Endothelial cell of umbilical vein (primary cell): ENCODE data around the gene EMP3. TPM values are rescaled to one million over a fixed set of nuclear protein-coding genes. Genes with fewer than 3 reads are reported as not detected.

Experiments used
- Bru-seq: library from RNA; stranded (reverse); fragments of 400-500 nt; gene quantifications from one replicate; lab custom pipeline; 2021; lab: Mats Ljungman, UMichigan
- BruChase-seq, 2 experiments: library from RNA; stranded (reverse); fragments of 400-500 nt; gene quantifications; one replicate each; lab custom pipeline; 2021; lab: Mats Ljungman, UMichigan
- BruUV-seq: library from RNA; stranded (reverse); fragments of 400-500 nt; replicated peaks from 2 replicates; lab custom pipeline; 2021; lab: Mats Ljungman, UMichigan
- CTCF ChIA-PET: fragments of 300-600, 350-600 bp; sonication (Branson Sonifier 250); formaldehyde crosslinking; loops from one replicate; lab custom pipeline; 2021; ENCODE audit warnings: antibody characterized with exemption, inconsistent platforms; lab: Charles Lee
- POLR2A ChIA-PET: fragments of 300-600, 350-600 bp; sonication (Branson Sonifier 250); formaldehyde crosslinking; loops from one replicate; lab custom pipeline; 2021; ENCODE audit warnings: antibody characterized with exemption, inconsistent platforms; lab: Charles Lee
- DNase-seq: peaks from one replicate; pipeline ENCODE4 v3.0.0-alpha.2; 2011; ENCODE audit warnings: low read depth, low spot score
- FAIRE-seq: peaks from 2 replicates; lab custom pipeline; 2011; peaks lifted over from hg19 to GRCh38; lab: Jason Lieb, UNC
- H2AFZ ChIP-seq: 2 replicates; pipeline ENCODE4 v1.6.0; 2012; ENCODE audit warnings: low read depth, low read length, control low read depth, inconsistent platforms
- H3K27ac ChIP-seq: 2 replicates; pipeline ENCODE4 v1.5.1; 2011; ENCODE audit warnings: low read depth, mild to moderate bottlenecking, control low read depth, low read length, moderate library complexity; ENCODE audit not compliant: insufficient read depth
- H3K27me3 ChIP-seq, 2 experiments: 2 replicates each; pipeline versions ENCODE4 v1.6.0 to v1.6.1; 2011; ENCODE audit warnings: low read length in 2 of 2, mixed read lengths in 1 of 2; ENCODE audit not compliant: control insufficient read depth in 2 of 2, insufficient read depth in 2 of 2
- H3K36me3 ChIP-seq, 2 experiments: 2 replicates in 1 of 2; 3 replicates in 1 of 2; pipeline ENCODE4 v1.5.1; 2011; ENCODE audit warnings: low read length in 2 of 2, mild to moderate bottlenecking in 1 of 2, moderate library complexity in 1 of 2; ENCODE audit not compliant: control insufficient read depth in 2 of 2, insufficient read depth in 2 of 2; ENCODE audit errors: extremely low read depth in 1 of 2
- H3K4me1 ChIP-seq: 3 replicates; pipeline ENCODE4 v1.5.1; 2011; ENCODE audit warnings: mild to moderate bottlenecking, low read length; ENCODE audit not compliant: control insufficient read depth, insufficient read depth; ENCODE audit errors: extremely low read depth
- H3K4me2 ChIP-seq: 2 replicates; pipeline ENCODE4 v1.6.1; 2011; ENCODE audit warnings: low read length, control low read depth, mixed read lengths; ENCODE audit not compliant: insufficient read depth
- H3K4me3 ChIP-seq, 3 experiments: fragments of 200-600 bp in 1 of 3; sonication (generic), shearing (Covaris generic) in 1 of 3; replicated peaks in 1 of 3; 2 replicates each; pipeline ENCODE4 v1.5.1; 2011 to 2016; ENCODE audit warnings: control low read depth in 3 of 3, low read length in 3 of 3, mild to moderate bottlenecking in 2 of 3, inconsistent platforms in 1 of 3, low read depth in 1 of 3, moderate library complexity in 1 of 3; ENCODE audit not compliant: insufficient read depth in 1 of 3
- H3K79me2 ChIP-seq: 2 replicates; pipeline ENCODE4 v1.6.0; 2012; ENCODE audit warnings: low read length, inconsistent platforms; ENCODE audit not compliant: control insufficient read depth, insufficient read depth
- H3K9ac ChIP-seq: replicated peaks from 2 replicates; pipeline ENCODE3; 2011; ENCODE audit warnings: low read length, control low read depth; ENCODE audit not compliant: insufficient read depth; ENCODE audit errors: extremely low read depth
- H3K9me1 ChIP-seq: replicated peaks from 3 replicates; pipeline ENCODE4 v1.6.0; 2011; ENCODE audit warnings: mild to moderate bottlenecking, low read length; ENCODE audit not compliant: control insufficient read depth, insufficient read depth; ENCODE audit errors: extremely low read depth
- H3K9me3 ChIP-seq: replicated peaks from 2 replicates; pipeline ENCODE4 v1.5.1; 2012; ENCODE audit warnings: low read length, inconsistent platforms; ENCODE audit not compliant: control insufficient read depth, insufficient read depth
- H4K20me1 ChIP-seq: replicated peaks from 2 replicates; pipeline ENCODE3; 2011; ENCODE audit warnings: mild to moderate bottlenecking, low read length; ENCODE audit not compliant: control insufficient read depth, insufficient read depth; ENCODE audit errors: extremely low read depth
- EZH2 ChIP-seq: IDR thresholded peaks from 2 replicates; pipeline ENCODE4 v1.6.1; 2012; ENCODE audit warnings: borderline replicate concordance, low read depth, mild to moderate bottlenecking, moderate library complexity, low read length, inconsistent platforms; ENCODE audit not compliant: severe bottlenecking
- GATA2 ChIP-seq: IDR thresholded peaks from 2 replicates; pipeline ENCODE4 v1.7.0; 2011; ENCODE audit warnings: low read depth, mild to moderate bottlenecking, moderate library complexity, mixed read lengths, low read length; ENCODE audit not compliant: insufficient read length, insufficient read depth
- MYC ChIP-seq: IDR thresholded peaks from one replicate; pipeline ENCODE4 v1.6.1; 2011; ENCODE audit warnings: mild to moderate bottlenecking, low read depth, low read length
- POLR2A ChIP-seq: IDR thresholded peaks from 2 replicates; pipeline ENCODE4 v1.6.1; 2012; ENCODE audit warnings: low read depth, mild to moderate bottlenecking, control low read depth, low read length
- POLR2AphosphoS5 ChIP-seq: IDR thresholded peaks from 2 replicates; pipeline ENCODE4 v1.6.1; 2012; ENCODE audit warnings: low read depth, mild to moderate bottlenecking, control low read depth, low read length, moderate library complexity; ENCODE audit not compliant: insufficient read depth
- dilution Hi-C: fragments of 300-500 bp; cut with MboI; formaldehyde crosslinking; loops from one replicate; pipeline ENCODE4 v1.15.0; 2019; ENCODE audit warnings: low sequenced_read_pairs; ENCODE audit not compliant: extremely low pct_ligation_motif_present
- intact Hi-C: fragments of 100-400 bp; cut with micrococcal nuclease; formaldehyde crosslinking; loops from one replicate; pipeline ENCODE4 v1.10.0; 2022
- long read RNA-seq: library from polyadenylated mRNA; stranded (forward); transcript quantifications from one replicate; pipeline ENCODE4 v2.0.0, GENCODE V29; 2021
- polyA minus RNA-seq, 3 experiments: library from RNA; depleted of rRNA, polyadenylated mRNA; stranded (reverse); fragments of >200 nt; gene quantifications; 1 replicate in 1 of 3; 2 replicates in 2 of 3; pipeline ENCODE4 v1.2.3, GENCODE V29; 2011
- polyA plus RNA-seq, 4 experiments: library from polyadenylated mRNA; depleted of rRNA in 3 of 4; stranded (reverse) in 3 of 4; unstranded in 1 of 4; fragments of >200 nt; gene quantifications; 2 replicates each; pipeline versions ENCODE4 v1.2.1 to v1.2.3, GENCODE V29; 2011 to 2012; ENCODE audit warnings: missing spikeins in 1 of 4
- total RNA-seq: library from RNA; stranded (reverse); gene quantifications from 2 replicates; pipeline ENCODE4 v1.2.3, GENCODE V29; 2021
- TF ChIP-seq, protein P1 (sequence below): IDR thresholded peaks from 2 replicates; pipeline ENCODE4 v1.6.1; 2011; ENCODE audit not compliant: insufficient read depth, insufficient read length

The EMP3 gene
- total RNA-seq (107 and 127 TPM in 2 replicates), polyA plus RNA-seq (406 and 565 TPM in 2 replicates), polyA minus RNA-seq (141 and 170 TPM in 2 replicates), Bru-seq, nascent RNA (percentile 72 among the genes with signal in this experiment), BruChase-seq, experiment 1, labeled RNA remaining after a 6-hour chase (percentile 76 among the genes with signal in this experiment), BruChase-seq, experiment 2, labeled RNA remaining after a 2-hour chase (percentile 59 among the genes with signal in this experiment)
- polyA plus RNA-seq (2011; cell fraction: cytosol; rRNA removed), result 210 and 239 TPM in 2 replicates
- 66.3 and 79.3 TPM in 2 replicates for polyA plus RNA-seq (2011; cell fraction: nucleus; rRNA removed)
- polyA plus RNA-seq (2012), result 182 and 216 TPM in 2 replicates
- 101 TPM for polyA minus RNA-seq (2011; cell fraction: cytosol; rRNA and poly(A)+ RNA removed)
- 28.9 and 33.6 TPM in 2 replicates for polyA minus RNA-seq (2011; cell fraction: nucleus; rRNA and poly(A)+ RNA removed)
- long read RNA-seq, transcript EMP3-201 (5 exons, 876 nt), result major isoform, 317 of 894 reads
- long read RNA-seq, transcript EMP3-204 (4 exons, 761 nt), result minor isoform, 26 of 894 reads
- long read RNA-seq, transcript EMP3-205 (2 exons, 406 nt), result minor isoform, 17 of 894 reads
- long read RNA-seq, partial matches to known transcripts, result 514 of 894 reads
- long read RNA-seq, other reads (novel, unspliced or antisense), result 13 of 894 reads

DNA sequence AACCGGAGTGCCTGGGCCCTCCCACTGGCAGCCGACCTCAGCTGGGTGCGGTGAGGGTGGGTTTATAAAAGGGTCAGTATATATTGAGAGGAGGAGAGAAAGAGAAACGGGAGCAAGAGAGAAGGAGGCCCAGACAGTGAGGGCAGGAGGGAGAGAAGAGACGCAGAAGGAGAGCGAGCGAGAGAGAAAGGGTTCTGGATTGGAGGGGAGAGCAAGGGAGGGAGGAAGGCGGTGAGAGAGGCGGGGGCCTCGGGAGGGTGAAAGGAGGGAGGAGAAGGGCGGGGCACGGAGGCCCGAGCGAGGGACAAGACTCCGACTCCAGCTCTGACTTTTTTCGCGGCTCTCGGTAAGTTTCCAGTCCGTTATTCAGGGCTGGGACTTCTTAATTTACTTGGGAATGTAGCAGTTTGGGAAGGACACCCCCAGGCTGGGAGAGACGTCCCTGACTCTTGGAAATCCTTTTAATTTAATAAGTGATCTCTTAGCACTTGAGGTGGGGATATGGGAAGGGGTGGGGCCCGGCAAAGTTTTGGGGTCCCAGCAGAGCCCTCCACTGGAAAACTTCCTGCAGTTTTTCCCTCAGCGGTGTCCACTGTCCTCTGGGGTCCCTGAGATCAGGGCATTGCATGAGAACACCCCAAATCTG is at the start of gene EMP3:
EMP3 (plus strand) TSS at position 288 of the 646 bp plus-strand sequence. CDS start 1,293 bp downstream, outside the sequence.
- peak within 1 kb of the TSS; percentile 49 for H2AFZ ChIP-seq
- H3K9me3 ChIP-seq, result no peaks in the 10 kb centered on the region
- dilution Hi-C loops, result no loop called here
- DNase-seq (peak; percentile 80), FAIRE-seq (no peak)
- H3K36me3 ChIP-seq, result no peaks in the 10 kb centered on the region
- H3K4me3 ChIP-seq, result peak within 1 kb of the TSS; percentile 46 to 67 (median 54)
- H3K9ac ChIP-seq, result peak within 1 kb of the TSS; percentile 89
- peaks cover 13% of the 10 kb centered on the region for H3K79me2 ChIP-seq
- BruUV-seq, result TSS peak; percentile 68
- intact Hi-C loops, result no loop called here
- H4K20me1 ChIP-seq, result no peaks in the 10 kb centered on the region
- peak within 1 kb of the TSS; percentile 58 for H3K4me2 ChIP-seq
- TF ChIP-seq MYC, result no peak
- peak; percentile 75 for TF ChIP-seq POLR2AphosphoS5
- peak; percentile 94 for TF ChIP-seq POLR2A
- TF ChIP-seq, protein P1, sequence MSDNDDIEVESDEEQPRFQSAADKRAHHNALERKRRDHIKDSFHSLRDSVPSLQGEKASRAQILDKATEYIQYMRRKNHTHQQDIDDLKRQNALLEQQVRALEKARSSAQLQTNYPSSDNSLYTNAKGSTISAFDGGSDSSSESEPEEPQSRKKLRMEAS, result no peak
- TF ChIP-seq EZH2, result no peak
- no peak for TF ChIP-seq GATA2
- H3K9me1 ChIP-seq, result no peaks in the 10 kb centered on the region
- ChIA-PET CTCF (interaction anchor here (0.6 to 12.8 kb wide), 3 partner anchors 10 to 259 kb away, joined by 3 to 486 read pairs (median 3); no protein-coding TSS in a partner anchor), POLR2A (no interaction called here)
- H3K27me3 ChIP-seq, result no peaks in the 10 kb centered on the region
- peak within 1 kb of the TSS; percentile 81 for H3K27ac ChIP-seq
- H3K4me1 ChIP-seq, result peaks cover 22% of the 10 kb centered on the region
